ENCODE data around the gene CAPN10. TPM values are rescaled to one million over a fixed set of nuclear protein-coding genes. Genes with fewer than 3 reads are reported as not detected.

Gene CAPN10
- total RNA-seq, 3 donors from 2014 or later, result 17.0 to 26.2 (median 25.5) TPM

DNA sequence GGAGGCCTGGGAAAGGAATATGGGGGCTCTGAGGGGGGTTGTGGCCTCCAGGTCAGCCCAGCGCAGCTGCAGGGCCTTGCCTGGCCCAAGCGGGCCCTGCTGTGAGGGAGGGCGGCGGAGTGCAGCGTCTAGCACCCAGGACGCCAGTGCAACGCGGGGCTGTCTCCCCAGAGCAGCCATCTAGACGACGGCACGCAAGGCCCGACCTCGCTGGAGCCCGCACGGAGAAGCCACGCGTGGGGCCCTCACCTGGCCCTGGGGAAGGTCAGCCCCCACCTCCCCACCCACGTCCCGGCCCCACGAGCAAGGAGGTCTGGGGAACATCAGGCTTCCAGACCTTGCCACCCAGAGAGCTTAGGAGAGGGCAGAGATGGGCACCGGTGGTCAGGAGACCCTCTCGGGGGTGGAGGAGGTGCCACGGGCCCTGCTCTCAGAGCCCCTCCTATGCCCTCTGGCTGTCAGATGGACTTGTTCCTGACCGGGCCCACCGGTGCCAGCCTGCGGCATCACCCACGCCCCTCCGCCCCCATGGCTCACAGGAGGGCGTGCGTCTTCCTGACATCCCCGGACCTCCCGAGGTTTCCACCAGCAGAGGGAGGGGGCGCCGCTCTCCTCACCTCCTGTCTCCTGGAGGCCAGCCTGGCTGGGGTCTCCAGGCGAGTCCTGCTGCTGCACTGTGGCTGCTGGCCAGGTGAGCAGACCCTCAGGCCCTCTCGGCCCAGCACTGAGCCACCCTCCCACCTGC, 55.7 kb downstream of the CAPN10 start:
- no peak for DNase-seq (ENCODE audit: low spot score in 2 of 2)
- intact Hi-C loops (cut with DNase I; ENCODE audit: low total_unique reads), result no loop called here

DNA sequence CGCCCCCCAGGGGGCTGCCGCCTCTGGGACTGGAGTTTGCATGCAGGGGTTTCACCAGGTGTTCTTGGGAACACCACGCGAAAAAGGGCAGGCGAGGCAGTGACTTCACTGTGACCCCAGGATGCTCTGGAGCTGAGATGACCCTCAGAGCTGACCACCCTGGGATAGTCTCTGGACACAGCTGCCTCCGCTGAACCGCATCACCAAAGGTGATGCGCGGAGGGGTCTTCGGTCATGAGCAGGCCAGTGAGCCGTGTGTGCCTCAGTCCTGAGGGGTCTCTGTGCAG, 56.2 kb downstream of the CAPN10 start:
- TF ChIP-seq POLR2AphosphoS5 (IDR thresholded peaks at IDR 0.05), result no peak
- no peak for TF ChIP-seq POLR2A (IDR thresholded peaks at IDR 0.05)
- TF ChIP-seq, protein P1, sequence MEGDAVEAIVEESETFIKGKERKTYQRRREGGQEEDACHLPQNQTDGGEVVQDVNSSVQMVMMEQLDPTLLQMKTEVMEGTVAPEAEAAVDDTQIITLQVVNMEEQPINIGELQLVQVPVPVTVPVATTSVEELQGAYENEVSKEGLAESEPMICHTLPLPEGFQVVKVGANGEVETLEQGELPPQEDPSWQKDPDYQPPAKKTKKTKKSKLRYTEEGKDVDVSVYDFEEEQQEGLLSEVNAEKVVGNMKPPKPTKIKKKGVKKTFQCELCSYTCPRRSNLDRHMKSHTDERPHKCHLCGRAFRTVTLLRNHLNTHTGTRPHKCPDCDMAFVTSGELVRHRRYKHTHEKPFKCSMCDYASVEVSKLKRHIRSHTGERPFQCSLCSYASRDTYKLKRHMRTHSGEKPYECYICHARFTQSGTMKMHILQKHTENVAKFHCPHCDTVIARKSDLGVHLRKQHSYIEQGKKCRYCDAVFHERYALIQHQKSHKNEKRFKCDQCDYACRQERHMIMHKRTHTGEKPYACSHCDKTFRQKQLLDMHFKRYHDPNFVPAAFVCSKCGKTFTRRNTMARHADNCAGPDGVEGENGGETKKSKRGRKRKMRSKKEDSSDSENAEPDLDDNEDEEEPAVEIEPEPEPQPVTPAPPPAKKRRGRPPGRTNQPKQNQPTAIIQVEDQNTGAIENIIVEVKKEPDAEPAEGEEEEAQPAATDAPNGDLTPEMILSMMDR (IDR thresholded peaks at IDR 0.05), result no peak
- intact Hi-C loops (cut with DNase I; ENCODE audit: low total_unique reads), result no loop called here
- peak in 1 of 2 donors; percentile 6 for DNase-seq (ENCODE audit: low spot score in 2 of 2)
- H3K36me3 ChIP-seq, result no peaks in the 10 kb centered on the region
- H3K27ac ChIP-seq, result no peak overlapping the region
- H3K4me3 ChIP-seq, result no peak overlapping the region
- peaks cover 0 to 50% of the 10 kb centered on the region in 2 donors for H3K27me3 ChIP-seq
- H3K9me3 ChIP-seq, result no peaks in the 10 kb centered on the region
- H3K4me1 ChIP-seq, result no peaks in the 10 kb centered on the region

More for the DNA sequence above, 55.7 kb downstream of the CAPN10 start:
- no peaks in the 10 kb centered on the region for H3K36me3 ChIP-seq
- TF ChIP-seq POLR2A (IDR thresholded peaks at IDR 0.05), result no peak
- TF ChIP-seq POLR2AphosphoS5 (IDR thresholded peaks at IDR 0.05), result no peak
- TF ChIP-seq, protein P1 (IDR thresholded peaks at IDR 0.05), result no peak
- no peaks in the 10 kb centered on the region for H3K4me1 ChIP-seq
- H3K27me3 ChIP-seq, result peaks cover 0 to 45% of the 10 kb centered on the region in 2 donors
- H3K9me3 ChIP-seq, result no peaks in the 10 kb centered on the region
- H3K4me3 ChIP-seq, result no peak overlapping the region
- no peak overlapping the region for H3K27ac ChIP-seq

DNA sequence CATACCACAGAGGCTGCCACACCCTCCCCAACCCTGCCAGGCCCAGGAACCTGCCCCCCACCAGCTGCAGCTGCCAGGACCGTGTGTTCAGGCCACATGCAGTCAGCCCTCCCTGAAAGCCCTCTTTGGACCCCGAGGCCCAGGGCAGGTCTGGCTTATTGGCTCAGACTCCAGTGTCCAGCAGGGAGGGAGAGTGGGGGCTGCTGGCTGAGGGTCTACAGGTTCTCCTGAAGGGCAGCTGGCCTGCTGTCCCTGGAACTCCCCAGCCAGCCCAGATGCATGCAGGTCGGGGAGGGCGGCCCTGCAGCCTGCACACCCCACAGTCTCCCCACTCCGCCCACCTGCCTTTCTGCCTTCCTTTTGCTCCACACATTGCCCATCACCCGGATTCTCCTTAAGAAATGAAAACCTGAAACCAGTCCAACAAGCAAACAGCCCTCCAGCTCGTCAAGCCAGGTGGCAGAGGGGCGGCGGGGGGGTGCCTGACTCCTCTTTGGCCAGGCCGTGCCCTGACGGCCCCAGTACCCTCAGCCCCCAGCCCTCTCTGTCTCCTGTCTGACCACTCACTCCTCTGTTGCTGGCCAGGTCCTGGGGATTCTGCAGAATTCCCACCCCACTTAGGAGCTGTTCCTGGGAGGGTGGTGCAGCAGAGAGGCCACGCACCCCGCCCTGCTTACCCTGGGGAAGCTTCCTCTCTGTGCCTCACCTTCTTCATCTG, 56.7 kb downstream of the CAPN10 start:
- Histone ChIP-seq H3K4me1 (no peaks in the 10 kb centered on the region), H3K9me3 (no peaks in the 10 kb centered on the region), H3K4me3 (no peak overlapping the region), H3K36me3 (no peaks in the 10 kb centered on the region), H3K27ac (no peak overlapping the region), H3K27me3 (peaks cover 0 to 55% of the 10 kb centered on the region in 2 donors)
- TF ChIP-seq POLR2A (IDR thresholded peaks at IDR 0.05) (no peak), POLR2AphosphoS5 (IDR thresholded peaks at IDR 0.05) (no peak)
- TF ChIP-seq, protein P1 (IDR thresholded peaks at IDR 0.05), result no peak
- DNase-seq (ENCODE audit: low spot score in 2 of 2), result peak in 1 of 2 donors; percentile 5
- intact Hi-C loops (cut with DNase I; ENCODE audit: low total_unique reads), result no loop called here

DNA sequence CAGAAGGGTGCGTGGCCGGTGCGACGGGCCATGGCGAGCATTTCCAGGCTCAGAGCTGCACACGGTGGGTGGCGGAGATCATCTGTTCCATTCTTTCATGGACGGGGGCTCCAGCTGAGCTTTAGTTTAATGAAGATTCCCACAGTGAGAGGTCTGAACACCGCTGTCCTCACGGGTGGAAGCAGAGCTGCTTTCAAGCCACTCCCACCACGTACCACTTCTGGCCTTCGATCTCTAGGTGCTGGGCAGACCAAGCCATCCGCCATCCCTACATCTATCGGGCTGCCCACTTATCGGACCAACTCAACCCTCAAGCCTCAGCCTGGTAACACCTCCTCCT, 57.2 kb downstream of the CAPN10 start:
- Histone ChIP-seq H3K9me3 (no peaks in the 10 kb centered on the region), H3K36me3 (no peaks in the 10 kb centered on the region), H3K27me3 (peaks cover 0 to 59% of the 10 kb centered on the region in 2 donors), H3K27ac (no peak overlapping the region), H3K4me3 (no peak overlapping the region), H3K4me1 (no peaks in the 10 kb centered on the region)
- intact Hi-C loops (cut with DNase I; ENCODE audit: low total_unique reads), result no loop called here
- DNase-seq (ENCODE audit: low spot score in 2 of 2), result no peak
- no peak for TF ChIP-seq POLR2AphosphoS5 (IDR thresholded peaks at IDR 0.05)
- TF ChIP-seq, protein P1 (IDR thresholded peaks at IDR 0.05), result no peak
- TF ChIP-seq POLR2A (IDR thresholded peaks at IDR 0.05), result no peak

DNA sequence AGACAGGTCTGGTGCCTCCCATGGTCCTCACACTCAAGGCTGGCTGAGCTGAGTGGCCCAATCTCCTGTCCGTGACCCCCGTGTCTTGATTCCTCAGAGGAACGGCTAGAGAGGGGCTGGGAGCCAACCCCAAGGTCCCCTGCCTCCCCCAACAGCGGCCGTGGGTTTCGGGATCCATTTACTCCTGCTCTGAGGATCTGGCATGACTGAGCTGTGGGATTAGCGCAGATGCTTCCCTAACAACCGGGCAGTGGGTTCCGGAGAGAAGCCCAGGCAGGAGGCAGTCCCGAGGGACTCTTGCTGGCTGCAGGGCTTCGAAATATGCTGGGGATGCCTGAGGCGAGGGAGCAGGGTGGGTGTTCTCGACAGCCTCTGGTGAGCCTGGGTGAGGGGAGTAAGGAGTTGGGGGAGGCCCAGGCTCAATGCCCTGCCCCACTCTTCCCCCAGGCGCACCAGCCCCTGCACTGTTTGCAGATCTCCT, 57.7 kb downstream of the CAPN10 start:
- intact Hi-C loops (cut with DNase I; ENCODE audit: low total_unique reads), result no loop called here
- H3K27me3 ChIP-seq, result peaks cover 0 to 59% of the 10 kb centered on the region in 2 donors

More for the DNA sequence above, 57.7 kb downstream of the CAPN10 start:
- no peaks in the 10 kb centered on the region for H3K36me3 ChIP-seq
- peak in 1 of 2 donors; percentile 10 for DNase-seq (ENCODE audit: low spot score in 2 of 2)
- TF ChIP-seq, protein P1 (IDR thresholded peaks at IDR 0.05), result no peak
- TF ChIP-seq POLR2A (IDR thresholded peaks at IDR 0.05), result no peak
- no peak for TF ChIP-seq POLR2AphosphoS5 (IDR thresholded peaks at IDR 0.05)
- H3K9me3 ChIP-seq, result no peaks in the 10 kb centered on the region
- H3K4me1 ChIP-seq, result no peaks in the 10 kb centered on the region
- no peak overlapping the region for H3K27ac ChIP-seq
- no peak overlapping the region for H3K4me3 ChIP-seq

All from breast epithelium (tissue), 4 donors.